ENCODE measurements around the gene MCTS1.

DNA sequence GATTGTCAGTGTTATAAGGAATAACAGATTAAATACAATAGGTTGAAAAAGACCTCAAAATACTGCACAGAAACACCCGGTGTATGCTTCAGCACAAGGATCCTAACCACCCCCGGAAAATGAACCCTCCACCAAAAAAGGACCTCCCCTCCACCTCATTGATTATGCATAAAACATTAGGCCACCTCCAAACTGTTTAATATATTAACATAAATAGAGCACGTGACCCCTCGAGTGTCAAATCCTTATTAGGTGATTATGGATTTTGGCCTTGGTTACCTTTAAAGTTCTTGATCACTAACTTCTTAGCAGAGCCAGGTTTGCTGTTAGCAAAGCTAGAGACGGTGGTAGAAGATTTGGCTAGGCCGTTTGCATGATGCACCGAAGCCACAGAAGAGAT lies 44.1 kb upstream of the MCTS1 start:
- TF ChIP-seq, protein P1, sequence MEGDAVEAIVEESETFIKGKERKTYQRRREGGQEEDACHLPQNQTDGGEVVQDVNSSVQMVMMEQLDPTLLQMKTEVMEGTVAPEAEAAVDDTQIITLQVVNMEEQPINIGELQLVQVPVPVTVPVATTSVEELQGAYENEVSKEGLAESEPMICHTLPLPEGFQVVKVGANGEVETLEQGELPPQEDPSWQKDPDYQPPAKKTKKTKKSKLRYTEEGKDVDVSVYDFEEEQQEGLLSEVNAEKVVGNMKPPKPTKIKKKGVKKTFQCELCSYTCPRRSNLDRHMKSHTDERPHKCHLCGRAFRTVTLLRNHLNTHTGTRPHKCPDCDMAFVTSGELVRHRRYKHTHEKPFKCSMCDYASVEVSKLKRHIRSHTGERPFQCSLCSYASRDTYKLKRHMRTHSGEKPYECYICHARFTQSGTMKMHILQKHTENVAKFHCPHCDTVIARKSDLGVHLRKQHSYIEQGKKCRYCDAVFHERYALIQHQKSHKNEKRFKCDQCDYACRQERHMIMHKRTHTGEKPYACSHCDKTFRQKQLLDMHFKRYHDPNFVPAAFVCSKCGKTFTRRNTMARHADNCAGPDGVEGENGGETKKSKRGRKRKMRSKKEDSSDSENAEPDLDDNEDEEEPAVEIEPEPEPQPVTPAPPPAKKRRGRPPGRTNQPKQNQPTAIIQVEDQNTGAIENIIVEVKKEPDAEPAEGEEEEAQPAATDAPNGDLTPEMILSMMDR (IDR thresholded peaks at IDR 0.05), result no peak
- no peak for TF ChIP-seq REST (IDR thresholded peaks at IDR 0.05; ENCODE audit: insufficient read depth in 1 of 2, low read depth in 2 of 2, low read length in 1 of 2)
- TF ChIP-seq POLR2AphosphoS5 (IDR thresholded peaks at IDR 0.05; ENCODE audit: low read depth, low read length), result no peak
- no peak for TF ChIP-seq SIN3A (IDR thresholded peaks at IDR 0.05; ENCODE audit: borderline replicate concordance, insufficient read depth, low read depth, low read length)
- TF ChIP-seq TCF7L2 (IDR thresholded peaks at IDR 0.05; ENCODE audit: low read depth, low read length), result no peak

All from Panc1 (cell line).